ENCODE measurements around the gene C12orf75.

DNA sequence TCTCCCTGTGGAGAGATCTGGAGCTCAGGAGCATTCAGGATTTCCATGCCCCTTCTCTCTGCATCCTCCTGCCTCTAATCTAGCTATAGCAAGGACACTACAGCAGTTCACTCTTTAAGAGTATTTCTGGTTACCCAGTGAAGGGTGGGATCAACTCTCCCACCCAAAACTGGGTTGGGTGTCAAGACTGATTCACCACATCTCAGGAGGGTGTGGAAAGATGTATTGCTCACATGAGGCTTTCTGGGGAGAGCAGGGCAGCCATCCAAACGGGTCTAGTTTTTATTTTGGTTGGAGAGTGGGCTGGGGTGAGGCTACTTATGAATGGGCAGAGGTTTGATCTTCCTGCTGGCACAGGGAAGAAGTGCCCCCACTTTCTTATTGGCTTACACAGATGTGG, 18.6 kb downstream of the C12orf75 start:
- TF ChIP-seq REST (tag by site-specific recombination; IDR thresholded peaks at IDR 0.05) (no peak), ZNF341 (tag by site-specific recombination; IDR thresholded peaks at IDR 0.05; ENCODE audit: low read depth) (no peak), PBX3 (CRISPR knock-in tag; IDR thresholded peaks at IDR 0.05) (no peak), ZBTB17 (tag by site-specific recombination; IDR thresholded peaks at IDR 0.05) (no peak), ZNF350 (tag by site-specific recombination; IDR thresholded peaks at IDR 0.05) (no peak), CTCF (tag by site-specific recombination; IDR thresholded peaks at IDR 0.05) (no peak), ZNF560 (tag by site-specific recombination; IDR thresholded peaks at IDR 0.05; ENCODE audit: borderline replicate concordance) (no peak), INSM2 (tag by site-specific recombination; IDR thresholded peaks at IDR 0.05) (no peak), ZBTB8A (tag by site-specific recombination; IDR thresholded peaks at IDR 0.05) (no peak)
- TF ChIP-seq, protein P1, sequence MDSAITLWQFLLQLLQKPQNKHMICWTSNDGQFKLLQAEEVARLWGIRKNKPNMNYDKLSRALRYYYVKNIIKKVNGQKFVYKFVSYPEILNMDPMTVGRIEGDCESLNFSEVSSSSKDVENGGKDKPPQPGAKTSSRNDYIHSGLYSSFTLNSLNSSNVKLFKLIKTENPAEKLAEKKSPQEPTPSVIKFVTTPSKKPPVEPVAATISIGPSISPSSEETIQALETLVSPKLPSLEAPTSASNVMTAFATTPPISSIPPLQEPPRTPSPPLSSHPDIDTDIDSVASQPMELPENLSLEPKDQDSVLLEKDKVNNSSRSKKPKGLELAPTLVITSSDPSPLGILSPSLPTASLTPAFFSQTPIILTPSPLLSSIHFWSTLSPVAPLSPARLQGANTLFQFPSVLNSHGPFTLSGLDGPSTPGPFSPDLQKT (IDR thresholded peaks at IDR 0.05; ENCODE audit: borderline replicate concordance, low read depth, low read length) = no peak
